Measurements from ENCODE around the gene SURF2.
"Not testable (repeated sequence)": the region's sequence is repeated elsewhere in the genome, so short reads cannot be mapped to it uniquely, and the experiment has no call there.

The SURF2 gene

GRCh38 chr9:133356391-133357091, at the start of gene SURF2, which contains the start of gene SURF1:
Gene SURF2, plus strand, starts transcription at chr9:133356550. Its CDS starts 43 bp downstream, at chr9:133356593.
Gene SURF1, minus strand, starts transcription at chr9:133356487. Its CDS starts 34 bp downstream, at chr9:133356453.
- in situ Hi-C loops (cut with MboI; ENCODE audit: low sequenced_read_pairs): no loop called here

GRCh38 chr9:133307301-133307700, 49.0 kb upstream of the SURF2 start:
- in situ Hi-C loops (cut with MboI; ENCODE audit: low sequenced_read_pairs): no loop called here

GRCh38 chr9:133309608-133310007, 46.7 kb upstream of the SURF2 start:
- in situ Hi-C loops (cut with MboI; ENCODE audit: low sequenced_read_pairs): no loop called here

GRCh38 chr9:133315997-133316396, 40.4 kb upstream of the SURF2 start:
- in situ Hi-C loops (cut with MboI; ENCODE audit: low sequenced_read_pairs): no loop called here

- in situ Hi-C loops (cut with MboI; ENCODE audit: low sequenced_read_pairs): not testable (repeated sequence)
Observed at GRCh38 chr9:133317551-133317950, 38.8 kb upstream of the SURF2 start.

- in situ Hi-C loops (cut with MboI; ENCODE audit: low sequenced_read_pairs): no loop called here
Observed at GRCh38 chr9:133320421-133320881, 35.9 kb upstream of the SURF2 start.

- in situ Hi-C loops (cut with MboI; ENCODE audit: low sequenced_read_pairs): no loop called here
Observed at GRCh38 chr9:133321411-133321935, 34.9 kb upstream of the SURF2 start.

- in situ Hi-C loops (cut with MboI; ENCODE audit: low sequenced_read_pairs): no loop called here
Observed at GRCh38 chr9:133322701-133323100, 33.6 kb upstream of the SURF2 start.

- in situ Hi-C loops (cut with MboI; ENCODE audit: low sequenced_read_pairs): no loop called here
Observed at GRCh38 chr9:133323211-133323610, 33.1 kb upstream of the SURF2 start.

- in situ Hi-C loops (cut with MboI; ENCODE audit: low sequenced_read_pairs): no loop called here
Observed at GRCh38 chr9:133323991-133324703, 32.2 kb upstream of the SURF2 start.

- in situ Hi-C loops (cut with MboI; ENCODE audit: low sequenced_read_pairs): not testable (repeated sequence)
Observed at GRCh38 chr9:133327021-133327420, 29.3 kb upstream of the SURF2 start.

GRCh38 chr9:133327834-133328484, 28.4 kb upstream of the SURF2 start:
- in situ Hi-C loops (cut with MboI; ENCODE audit: low sequenced_read_pairs): no loop called here

- in situ Hi-C loops (cut with MboI; ENCODE audit: low sequenced_read_pairs): not testable (repeated sequence)
Observed at GRCh38 chr9:133329306-133330156, 26.8 kb upstream of the SURF2 start.

GRCh38 chr9:133331221-133331620, 25.1 kb upstream of the SURF2 start:
- in situ Hi-C loops (cut with MboI; ENCODE audit: low sequenced_read_pairs): no loop called here

- in situ Hi-C loops (cut with MboI; ENCODE audit: low sequenced_read_pairs): no loop called here
Observed at GRCh38 chr9:133331641-133332380, 24.5 kb upstream of the SURF2 start.

- in situ Hi-C loops (cut with MboI; ENCODE audit: low sequenced_read_pairs): no loop called here
Observed at GRCh38 chr9:133332381-133332730, 24.0 kb upstream of the SURF2 start.

GRCh38 chr9:133333011-133333410, 23.3 kb upstream of the SURF2 start:
- in situ Hi-C loops (cut with MboI; ENCODE audit: low sequenced_read_pairs): no loop called here

GRCh38 chr9:133333566-133333965, 22.8 kb upstream of the SURF2 start:
- in situ Hi-C loops (cut with MboI; ENCODE audit: low sequenced_read_pairs): no loop called here

GRCh38 chr9:133334161-133334560, 22.2 kb upstream of the SURF2 start:
- in situ Hi-C loops (cut with MboI; ENCODE audit: low sequenced_read_pairs): no loop called here

- in situ Hi-C loops (cut with MboI; ENCODE audit: low sequenced_read_pairs): not testable (repeated sequence)
Observed at GRCh38 chr9:133334888-133335287, 21.5 kb upstream of the SURF2 start.

Data from HL-60/S4 (cell line).